PFSK-1 (cell line): Measurements from ENCODE around the gene TMEM273.

Experiments used
- FOXP2 ChIP-seq: optimal IDR thresholded peaks from 2 replicates; pipeline ENCODE3; 2011; ENCODE audit warnings: borderline replicate concordance, control low read depth, inconsistent platforms; ENCODE audit not compliant: insufficient read depth; ENCODE audit errors: extremely low read length, extremely low read depth
- POLR2AphosphoS5 ChIP-seq: IDR thresholded peaks from 2 replicates; pipeline ENCODE4 v1.6.1; 2012; ENCODE audit warnings: low read depth, mild to moderate bottlenecking, control low read depth, low read length, moderate library complexity
- REST ChIP-seq, 2 experiments: IDR thresholded peaks; 2 replicates each; pipeline versions ENCODE4 v1.6.1 to v1.8.0; 2011 to 2012; ENCODE audit warnings: low read depth in 2 of 2, low read length in 2 of 2, control low read depth in 1 of 2, inconsistent platforms in 1 of 2, mild to moderate bottlenecking in 1 of 2, moderate library complexity in 1 of 2; ENCODE audit not compliant: insufficient read depth in 1 of 2
- TAF1 ChIP-seq: IDR thresholded peaks from 2 replicates; pipeline ENCODE4 v1.6.1; 2012; ENCODE audit warnings: low read length, control low read depth, borderline replicate concordance; ENCODE audit not compliant: insufficient read depth

- TF ChIP-seq POLR2AphosphoS5: no peak
- TF ChIP-seq REST (IDR thresholded peaks at IDR 0.05; ENCODE audit: insufficient read depth in 1 of 2, low read depth in 2 of 2, low read length in 2 of 2): no peak
- TF ChIP-seq TAF1: no peak
- TF ChIP-seq FOXP2: no peak
Measured at GRCh38 chr10:49105076-49105475, 83.1 kb downstream of the TMEM273 start.
